SH-SY5Y (cell line): ENCODE data around the gene PFDN6.

Experiments used
- GATA2 ChIP-seq: IDR thresholded peaks from 2 replicates; pipeline ENCODE4 v1.6.1; 2011; ENCODE audit warnings: mild to moderate bottlenecking, low read depth, low read length
- GATA3 ChIP-seq: IDR thresholded peaks from 2 replicates; pipeline ENCODE4 v1.6.1; 2011; ENCODE audit warnings: low read depth, mild to moderate bottlenecking, low read length, moderate library complexity

Gene PFDN6

DNA sequence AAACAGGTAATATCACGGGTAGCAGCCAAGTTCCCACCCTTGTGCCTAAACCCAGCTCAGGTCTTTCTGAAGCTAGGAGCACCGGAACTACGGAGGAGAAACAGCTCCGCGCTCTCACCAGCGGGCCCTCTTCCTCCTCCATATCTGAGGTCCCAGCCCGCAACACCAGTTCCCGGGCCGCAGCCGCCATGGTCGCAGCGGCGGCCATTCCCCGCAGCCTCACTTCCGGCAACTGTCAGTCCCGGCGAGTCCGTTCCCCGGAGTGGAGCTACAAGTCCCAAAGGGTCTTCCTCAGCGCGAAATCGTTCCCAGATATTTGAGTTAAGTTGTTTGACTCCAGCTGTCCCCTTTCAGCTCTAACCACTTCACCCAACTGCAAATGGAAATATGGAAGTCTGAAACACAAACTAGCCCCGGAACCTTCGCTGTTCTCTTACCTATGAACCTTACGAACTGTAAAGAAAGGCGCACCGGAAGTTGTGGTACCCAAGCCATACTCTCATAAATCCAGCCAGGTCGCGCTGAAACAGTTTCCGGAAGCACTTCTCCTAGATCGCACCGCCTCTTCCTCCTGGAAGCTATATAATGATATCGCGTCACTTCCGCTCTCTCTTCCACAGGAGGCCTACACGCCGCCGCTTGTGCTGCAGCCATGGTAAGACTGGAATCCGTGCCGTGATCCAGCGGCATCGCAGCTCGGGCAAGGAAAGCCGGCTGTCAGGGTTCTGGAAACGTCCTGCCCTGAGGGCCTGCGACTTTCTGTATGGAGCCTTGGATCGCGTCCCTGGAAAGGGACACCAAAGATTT, 17.7 kb upstream of the PFDN6 start, which contains the start of the genes RPS18 and VPS52:
Gene RPS18, plus strand, starts transcription at position 608 of the 807 bp plus-strand sequence. Its CDS starts 45 bp downstream, at position 653.
Gene VPS52, minus strand, starts transcription at position 409 of the 807 bp plus-strand sequence. Its CDS starts 201 bp downstream, at position 208.
- 0 out of 2 replicates have a peak, but pooled peaks have one; percentile 4 for TF ChIP-seq GATA2
- TF ChIP-seq GATA3: no peak

GRCh38 chr6:33272275-33273128, 16.9 kb upstream of the PFDN6 start:
- TF ChIP-seq GATA2: no peak
- no peak for TF ChIP-seq GATA3

DNA sequence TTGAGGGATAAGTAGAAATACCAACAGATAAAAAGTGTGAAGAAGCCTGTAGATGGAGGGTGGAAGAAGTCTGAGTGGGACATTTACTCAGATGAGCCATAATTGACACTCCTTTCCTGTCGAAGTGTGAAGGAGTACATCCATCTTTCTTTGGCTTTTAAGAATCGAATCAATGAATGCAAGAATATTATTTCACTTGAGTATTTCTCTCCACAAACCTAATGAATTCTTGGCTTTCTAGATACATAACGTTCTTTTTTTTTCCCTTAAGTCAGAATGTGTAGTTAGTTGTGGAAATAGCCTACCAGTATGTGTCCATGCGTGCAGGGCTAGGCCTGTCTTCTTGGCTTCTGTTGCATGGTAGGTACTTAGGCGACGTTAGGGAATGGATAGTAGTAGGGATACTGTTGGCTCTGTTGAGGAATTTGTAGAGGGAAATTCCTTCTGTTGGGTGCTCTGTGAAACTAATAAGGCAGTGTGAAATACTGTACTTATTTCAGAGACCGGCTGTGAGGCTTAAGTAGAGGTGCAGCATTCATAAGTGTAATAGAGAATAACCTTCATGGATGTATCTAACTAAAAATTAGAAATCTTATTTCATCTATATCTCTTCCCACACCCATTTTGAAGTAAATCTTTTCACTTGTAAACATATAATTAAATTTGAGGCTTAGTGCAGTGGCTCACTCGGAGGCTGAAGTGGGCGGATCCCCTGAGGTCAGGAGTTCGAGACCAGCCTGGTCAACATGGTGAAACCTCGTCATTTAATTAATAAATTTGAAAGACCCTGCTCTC, 16.1 kb upstream of the PFDN6 start:
- TF ChIP-seq GATA3 (no peak), GATA2 (no peak)

DNA sequence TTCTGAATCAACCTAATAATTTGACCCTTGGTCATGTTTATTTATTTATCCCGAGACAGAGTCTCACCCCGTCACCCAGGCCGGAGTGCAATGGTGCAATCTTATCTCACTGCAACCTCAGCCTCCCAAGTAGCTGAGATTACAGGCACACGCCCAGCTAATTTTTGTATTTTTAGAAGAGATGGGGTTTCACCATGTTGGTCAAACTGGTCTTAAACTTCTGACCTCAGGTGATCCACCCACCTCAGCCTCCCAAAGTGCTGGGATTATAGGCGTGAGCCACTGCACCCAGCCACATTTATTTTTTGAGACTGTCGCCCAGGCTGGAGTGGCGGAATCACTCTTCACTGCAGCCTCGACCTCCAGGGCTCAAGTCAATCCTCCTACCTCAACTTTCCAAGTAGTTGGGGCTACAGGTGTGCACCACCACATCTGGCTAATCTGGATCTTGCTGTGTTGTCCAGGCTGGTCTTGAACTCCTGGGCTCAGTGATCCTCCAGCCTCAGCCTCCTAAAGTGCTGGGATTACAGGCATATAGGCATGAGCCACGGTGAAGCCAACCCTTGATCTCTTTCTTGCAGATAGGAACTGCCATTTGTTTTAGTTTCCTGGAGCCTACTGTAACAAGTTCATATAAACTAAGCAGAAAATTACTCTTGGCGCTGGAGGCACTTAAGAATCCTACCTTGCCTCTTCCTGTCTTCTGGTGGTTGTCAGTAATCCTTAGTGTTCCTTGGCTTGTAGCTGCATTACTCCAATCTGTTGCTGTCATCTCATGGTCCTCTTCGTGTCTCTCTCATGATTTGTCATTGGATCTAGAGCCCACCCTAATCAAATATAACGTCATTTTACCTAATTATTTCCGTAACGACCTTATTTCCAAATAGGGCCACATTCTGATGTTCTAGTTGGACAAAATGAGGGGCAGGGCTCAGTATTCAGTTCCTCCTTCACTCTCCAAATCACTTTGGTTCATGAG, 15.2 kb upstream of the PFDN6 start:
- TF ChIP-seq GATA3 (no peak), GATA2 (no peak)

DNA sequence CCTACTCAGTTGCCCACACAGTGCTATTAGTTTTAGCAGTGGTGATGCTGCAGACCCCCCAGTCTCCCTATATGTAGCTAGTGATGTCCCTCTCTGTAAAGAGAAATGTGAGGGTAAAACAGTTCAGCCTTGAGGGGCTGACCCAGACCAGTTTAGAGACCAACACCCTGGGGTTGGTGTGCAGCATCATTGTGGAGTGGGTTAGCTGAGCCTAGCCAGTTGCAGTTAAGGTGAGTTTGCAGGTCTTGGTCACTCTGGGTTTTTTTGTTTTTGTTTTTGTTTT, 12.9 kb upstream of the PFDN6 start:
- TF ChIP-seq GATA3 (no peak), GATA2 (no peak)

DNA sequence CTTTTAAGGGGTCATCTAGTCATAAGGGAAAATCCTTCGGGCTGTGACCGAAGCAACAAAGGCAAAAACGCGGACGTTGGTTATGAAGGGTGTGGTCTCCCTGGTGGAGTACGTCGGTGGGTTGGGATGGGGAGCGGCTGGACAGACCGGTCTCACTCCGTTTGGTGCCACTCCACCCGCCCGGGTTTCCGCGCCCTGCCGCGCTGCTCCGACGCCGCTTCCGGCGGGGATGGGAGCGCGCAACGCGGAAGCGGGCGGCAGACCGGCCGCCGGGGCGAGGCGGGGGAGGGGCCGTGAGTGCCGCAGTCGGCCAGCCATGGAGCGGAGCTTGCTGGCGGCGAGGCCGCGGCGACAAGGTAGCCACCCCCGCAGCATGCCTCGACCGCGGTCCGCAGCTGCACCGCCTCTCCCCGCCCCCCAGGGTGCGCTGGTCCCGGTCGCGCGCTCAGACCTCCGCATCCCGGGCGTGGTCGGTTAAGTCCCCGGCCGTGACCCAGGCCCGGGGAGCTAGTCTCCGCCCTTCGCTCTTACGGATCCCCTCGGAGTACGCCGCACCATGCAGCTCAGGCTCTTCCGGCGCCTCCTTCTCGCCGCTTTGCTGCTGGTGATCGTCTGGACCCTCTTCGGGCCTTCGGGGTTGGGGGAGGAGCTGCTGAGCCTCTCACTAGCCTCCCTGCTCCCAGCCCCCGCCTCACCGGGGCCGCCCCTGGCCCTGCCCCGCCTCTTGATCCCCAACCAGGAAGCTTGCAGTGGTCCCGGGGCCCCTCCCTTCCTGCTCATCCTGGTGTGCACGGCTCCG, 12.3 kb upstream of the PFDN6 start, which contains the start of gene B3GALT4:
Gene B3GALT4, plus strand, starts transcription at position 260 of the 799 bp plus-strand sequence. Its CDS starts 297 bp downstream, at position 557.
- no peak for TF ChIP-seq GATA3
- no peak for TF ChIP-seq GATA2

DNA sequence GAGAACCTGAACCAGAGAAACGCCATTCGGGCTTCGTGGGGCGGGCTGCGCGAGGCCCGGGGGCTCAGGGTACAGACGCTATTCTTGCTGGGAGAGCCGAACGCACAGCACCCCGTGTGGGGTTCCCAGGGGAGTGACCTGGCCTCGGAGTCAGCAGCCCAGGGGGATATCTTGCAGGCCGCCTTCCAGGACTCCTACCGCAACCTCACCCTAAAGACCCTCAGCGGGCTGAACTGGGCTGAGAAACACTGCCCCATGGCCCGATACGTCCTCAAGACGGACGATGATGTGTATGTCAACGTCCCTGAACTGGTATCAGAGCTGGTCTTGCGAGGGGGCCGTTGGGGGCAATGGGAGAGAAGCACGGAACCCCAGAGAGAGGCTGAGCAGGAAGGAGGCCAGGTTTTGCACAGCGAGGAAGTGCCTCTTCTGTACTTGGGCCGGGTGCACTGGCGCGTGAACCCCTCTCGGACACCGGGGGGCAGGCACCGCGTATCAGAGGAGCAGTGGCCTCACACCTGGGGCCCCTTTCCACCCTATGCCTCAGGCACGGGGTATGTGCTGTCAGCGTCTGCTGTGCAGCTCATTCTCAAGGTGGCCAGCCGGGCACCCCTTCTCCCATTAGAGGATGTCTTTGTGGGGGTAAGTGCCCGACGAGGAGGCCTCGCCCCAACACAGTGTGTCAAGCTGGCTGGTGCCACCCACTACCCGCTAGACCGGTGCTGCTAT, 11.6 kb upstream of the PFDN6 start:
- no peak for TF ChIP-seq GATA3
- no peak for TF ChIP-seq GATA2

GRCh38 chr6:33278392-33278741, 11.0 kb upstream of the PFDN6 start:
- TF ChIP-seq GATA2 (no peak), GATA3 (no peak)

GRCh38 chr6:33278810-33279209, 10.6 kb upstream of the PFDN6 start:
- no peak for TF ChIP-seq GATA3
- no peak for TF ChIP-seq GATA2

- no peak for TF ChIP-seq GATA3
- TF ChIP-seq GATA2: no peak
Measured at GRCh38 chr6:33279257-33279695, 10.1 kb upstream of the PFDN6 start.

- no peak for TF ChIP-seq GATA2
- no peak for TF ChIP-seq GATA3
Measured at GRCh38 chr6:33279971-33280511, 9.4 kb upstream of the PFDN6 start.
